D721Med (cell line): ENCODE measurements around the gene MSI1.

Experiments
- DNase-seq: peaks from one replicate; pipeline ENCODE4 v3.0.0; 2011; ENCODE audit warnings: low spot score; ENCODE audit not compliant: insufficient read length
- FAIRE-seq: peaks from 2 replicates; lab custom pipeline; 2011; peaks lifted over from hg19 to GRCh38; lab: Jason Lieb, UNC
- CTCF ChIP-seq: IDR thresholded peaks from 2 replicates; pipeline ENCODE4 v1.5.1; 2012; ENCODE audit warnings: mild to moderate bottlenecking, control low read depth; ENCODE audit not compliant: insufficient read depth; ENCODE audit errors: missing control alignments

MSI1 gene

GRCh38 chr12:120363274-120363855 lies 5.6 kb downstream of the MSI1 start:
- peak; percentile 30 for TF ChIP-seq CTCF
- FAIRE-seq (peak; percentile 84), DNase-seq (peak; percentile 58)

- no peak for DNase-seq
- TF ChIP-seq CTCF, result no peak
- no peak for FAIRE-seq
Measured at GRCh38 chr12:120362516-120363273, 6.3 kb downstream of the MSI1 start.

GRCh38 chr12:120361506-120362208 lies 7.3 kb downstream of the MSI1 start:
- peak; percentile 86 for DNase-seq
- TF ChIP-seq CTCF, result no peak
- FAIRE-seq, result no peak

- FAIRE-seq, result no peak
- DNase-seq, result no peak
- no peak for TF ChIP-seq CTCF
Measured at GRCh38 chr12:120359128-120359527, 9.8 kb downstream of the MSI1 start.

- no peak for FAIRE-seq
Measured at GRCh38 chr12:120358412-120359100, 10.4 kb downstream of the MSI1 start.

GRCh38 chr12:120357104-120357503 lies 11.9 kb downstream of the MSI1 start:
- TF ChIP-seq CTCF, result no peak
- no peak for FAIRE-seq
- DNase-seq, result no peak

More at GRCh38 chr12:120358412-120359100, 10.4 kb downstream of the MSI1 start:
- peak; percentile 10 for TF ChIP-seq CTCF
- no peak for DNase-seq
